Gastrocnemius medialis (tissue), 4 donors: ENCODE results near the gene CRB2.

ENCODE experiments used
- CTCF ChIP-seq, 5 experiments: fragments of 450-650 bp in 3 of 5; fragments of 200-600 bp in 2 of 5; sonication (generic) in 2 of 5; IDR thresholded peaks in 4 of 5; conservative IDR thresholded peaks in 1 of 5; 1 replicate in 4 of 5; 2 replicates in 1 of 5; pipeline ENCODE4 v1.5.1; 2016 to 2019; ENCODE audit warnings: antibody characterized with exemption in 5 of 5, mild to moderate bottlenecking in 3 of 5, moderate library complexity in 3 of 5
- POLR2A ChIP-seq, 2 donors: fragments of 450-650 bp; IDR thresholded peaks; one replicate each; pipeline ENCODE4 v1.6.1; 2017; ENCODE audit warnings: antibody characterized with exemption in 2 of 2, mild to moderate bottlenecking in 2 of 2, moderate library complexity in 2 of 2

GRCh38 chr9:123334639-123335038 is 21.4 kb upstream of the CRB2 start:
- no peak for TF ChIP-seq CTCF (IDR thresholded peaks at IDR 0.05 in 4 of 5, conservative IDR thresholded peaks at IDR 0.05 in 1 of 5)
- no peak for TF ChIP-seq POLR2A (IDR thresholded peaks at IDR 0.05)
